Activated T-helper 1 cell treated with anti-CD3 and anti-CD28 coated beads, Interleukin-12 subunit alpha, Interleukin-12 subunit beta, Interleukin-2, Interleukin-4 antibody, amounts not matched to agents 30 ng/mL and 10 ng/mL and 1 ng/mL, durations not matched to agents 14 hours and 24 hours and 36 hours (primary cell): Measurements from ENCODE around the gene CYS1. TPM values are rescaled to one million over a fixed set of nuclear protein-coding genes. Genes with fewer than 3 reads are reported as not detected.

ENCODE experiments used
- DNase-seq: peaks from one replicate; pipeline ENCODE4 v3.0.0; 2021; ENCODE audit warnings: low spot score
- H3K27ac Mint-ChIP-seq: one replicate; pipeline ENCODE4 v1.8.0; 2021; ENCODE audit warnings: mild to moderate bottlenecking, mixed read lengths
- H3K27me3 Mint-ChIP-seq: one replicate; pipeline ENCODE4 v1.8.0; 2022; ENCODE audit warnings: mild to moderate bottlenecking, moderate library complexity, mixed read lengths; ENCODE audit not compliant: insufficient read depth
- H3K36me3 Mint-ChIP-seq: one replicate; pipeline ENCODE4 v1.8.0; 2021; ENCODE audit warnings: low read depth, mixed read lengths
- H3K4me1 Mint-ChIP-seq: one replicate; pipeline ENCODE4 v1.8.0; 2021; ENCODE audit warnings: low read depth, mixed read lengths
- H3K4me3 Mint-ChIP-seq: one replicate; pipeline ENCODE4 v1.8.0; 2021; ENCODE audit warnings: mild to moderate bottlenecking, moderate library complexity, mixed read lengths
- H3K9me3 Mint-ChIP-seq: one replicate; pipeline ENCODE4 v1.8.0; 2021; ENCODE audit warnings: mixed read lengths
- intact Hi-C: fragments of 100-400 bp; cut with micrococcal nuclease; formaldehyde crosslinking; loops from one replicate; pipeline ENCODE4 v1.15.1; 2024
- total RNA-seq: library from RNA; stranded (reverse); gene quantifications from 2 replicates; pipeline ENCODE4 v1.2.3, GENCODE V29; 2022

Gene CYS1
- total RNA-seq, 1 donor from 2014 or later: 0.70 TPM

DNA sequence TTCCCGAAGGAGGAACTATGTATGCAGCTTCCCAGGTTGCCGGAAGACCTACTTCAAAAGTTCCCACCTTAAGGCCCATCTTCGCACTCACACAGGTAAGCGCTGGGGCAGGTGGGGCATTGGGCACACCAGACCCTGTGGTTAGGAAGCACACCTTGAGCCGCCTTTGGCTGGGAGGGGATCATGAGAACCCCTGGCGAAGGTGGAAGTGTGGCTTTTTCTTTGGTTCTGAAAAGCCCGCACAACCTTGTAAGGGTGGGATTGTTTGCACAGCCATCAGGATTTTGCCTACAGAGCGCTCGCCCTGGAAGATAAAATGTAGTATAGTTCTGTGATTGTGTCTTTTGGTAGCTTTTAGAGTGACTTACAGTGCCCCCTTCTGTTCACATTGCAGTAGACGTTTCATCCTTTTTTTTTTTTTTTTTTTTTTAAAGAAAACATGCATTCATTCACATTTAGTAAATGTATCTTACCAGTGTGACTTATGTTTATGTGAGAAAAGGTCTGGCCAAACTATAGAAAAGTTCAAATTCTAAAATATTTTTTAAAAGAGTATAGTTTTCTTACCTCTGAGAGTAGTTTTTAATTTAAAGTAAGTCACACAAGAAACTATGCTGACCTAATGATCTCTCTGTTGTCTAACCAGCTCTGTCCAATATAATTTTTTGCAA, 31.6 kb downstream of the CYS1 start:
- peaks cover 23% of the 10 kb centered on the region for H3K36me3 Mint-ChIP-seq
- H3K9me3 Mint-ChIP-seq: no peaks in the 10 kb centered on the region
- no peak for DNase-seq
- no peak overlapping the region for H3K4me3 Mint-ChIP-seq
- peaks cover 6% of the 10 kb centered on the region for H3K4me1 Mint-ChIP-seq
- H3K27ac Mint-ChIP-seq: no peak overlapping the region
- no peaks in the 10 kb centered on the region for H3K27me3 Mint-ChIP-seq
- intact Hi-C loops: loop anchor here (1.0 to 10.0 kb wide), 7 partner anchors 64 to 906 kb away; partner anchors contain the start of genes ADAM17, ASAP2, CPSF3 and ITGB1BP1

DNA sequence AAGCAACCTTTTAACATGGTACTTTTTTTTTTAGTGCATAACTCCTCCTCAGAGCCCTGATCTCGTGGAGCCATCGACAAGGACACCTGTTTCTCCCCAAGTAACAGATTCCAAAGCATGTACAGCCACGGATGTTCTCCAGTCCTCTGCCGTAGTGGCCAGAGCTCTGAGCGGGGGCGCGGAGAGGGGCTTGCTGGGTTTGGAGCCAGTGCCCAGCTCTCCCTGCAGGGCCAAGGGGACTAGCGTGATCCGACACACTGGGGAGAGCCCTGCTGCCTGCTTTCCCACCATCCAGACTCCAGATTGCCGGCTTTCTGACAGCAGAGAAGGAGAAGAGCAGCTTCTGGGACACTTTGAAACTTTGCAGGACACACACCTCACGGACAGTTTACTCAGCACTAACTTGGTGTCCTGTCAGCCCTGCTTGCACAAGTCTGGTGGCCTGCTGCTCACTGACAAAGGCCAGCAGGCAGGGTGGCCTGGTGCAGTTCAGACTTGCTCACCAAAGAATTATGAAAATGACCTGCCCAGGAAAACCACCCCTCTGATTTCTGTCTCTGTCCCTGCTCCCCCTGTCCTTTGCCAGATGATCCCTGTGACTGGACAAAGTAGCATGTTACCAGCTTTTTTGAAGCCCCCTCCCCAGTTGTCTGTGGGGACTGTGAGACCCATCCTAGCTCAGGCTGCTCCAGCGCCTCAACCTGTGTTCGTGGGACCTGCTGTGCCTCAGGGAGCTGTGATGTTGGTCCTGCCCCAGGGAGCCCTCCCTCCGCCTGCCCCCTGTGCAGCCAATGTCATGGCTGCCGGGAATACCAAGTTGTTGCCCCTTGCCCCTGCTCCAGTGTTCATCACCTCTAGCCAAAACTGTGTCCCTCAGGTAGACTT, 32.4 kb downstream of the CYS1 start:
- intact Hi-C loops: loop anchor here (1.0 to 10.0 kb wide), 7 partner anchors 64 to 906 kb away; partner anchors contain the start of genes ADAM17, ASAP2, CPSF3 and ITGB1BP1
- no peak overlapping the region for H3K4me3 Mint-ChIP-seq
- H3K4me1 Mint-ChIP-seq: peaks cover 7% of the 10 kb centered on the region
- H3K36me3 Mint-ChIP-seq: peaks cover 18% of the 10 kb centered on the region
- H3K27ac Mint-ChIP-seq: no peak overlapping the region
- H3K27me3 Mint-ChIP-seq: no peaks in the 10 kb centered on the region
- H3K9me3 Mint-ChIP-seq: no peaks in the 10 kb centered on the region
- DNase-seq: no peak

DNA sequence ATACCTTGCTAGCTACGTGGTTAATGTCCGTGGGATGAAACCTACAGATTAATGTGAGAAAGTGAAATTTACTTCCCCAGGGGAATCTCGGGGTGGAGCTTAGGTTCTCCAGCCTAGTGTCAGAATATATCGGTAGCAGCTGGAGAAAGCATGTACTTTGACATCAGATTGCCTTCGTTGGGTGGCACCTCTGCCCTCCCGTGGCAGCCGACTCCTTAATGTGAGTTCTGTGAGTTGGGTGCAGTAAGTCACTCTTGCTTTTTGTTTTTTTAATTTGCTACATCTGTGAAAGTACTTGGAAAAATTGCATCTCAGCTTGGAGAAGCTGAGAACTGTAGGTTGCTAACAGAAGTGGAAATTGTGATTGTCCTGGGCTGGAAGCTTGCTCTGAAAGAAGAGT, 33.3 kb downstream of the CYS1 start:
- Mint-ChIP-seq H3K36me3 (peaks cover 12% of the 10 kb centered on the region), H3K4me1 (peaks cover 14% of the 10 kb centered on the region)

DNA sequence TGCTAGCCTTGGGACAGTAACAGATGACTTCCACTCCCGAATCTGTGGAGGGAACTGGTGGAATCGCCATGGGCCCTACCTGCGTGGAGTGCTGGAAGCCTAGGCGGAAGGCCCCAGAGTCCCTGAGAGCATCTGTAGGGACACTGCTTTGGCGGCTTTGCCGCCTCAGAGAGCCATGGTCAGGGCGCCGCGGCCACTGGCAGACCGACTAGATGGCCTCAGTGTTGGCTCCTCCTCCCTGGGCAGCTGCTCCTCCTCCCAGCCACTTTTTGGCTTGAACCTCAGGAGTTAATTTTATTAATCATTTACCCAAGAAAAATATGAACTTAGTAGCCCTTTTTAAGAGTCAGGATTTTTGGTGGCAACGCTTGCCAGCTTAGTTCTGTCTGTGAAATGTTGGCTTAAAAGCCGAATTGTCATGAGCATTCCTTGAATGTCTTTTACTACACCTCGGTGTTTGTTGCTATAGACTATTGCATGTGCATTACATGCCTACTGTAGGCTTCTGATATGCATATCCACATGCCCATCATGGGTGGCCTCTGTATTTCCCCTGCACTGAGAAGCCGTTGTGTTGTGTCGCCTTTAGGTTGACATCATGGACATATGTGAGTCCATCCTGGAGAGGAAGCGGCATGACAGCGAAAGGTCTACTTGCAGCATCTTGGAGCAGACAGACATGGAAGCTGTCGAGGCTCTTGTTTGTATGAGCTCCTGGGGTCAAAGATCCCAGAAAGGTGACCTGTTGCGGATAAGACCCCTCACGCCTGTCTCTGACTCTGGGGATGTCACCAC, 34.5 kb downstream of the CYS1 start:
- H3K27me3 Mint-ChIP-seq: peaks cover 12% of the 10 kb centered on the region
- H3K27ac Mint-ChIP-seq: no peak overlapping the region
- no peaks in the 10 kb centered on the region for H3K9me3 Mint-ChIP-seq
- peaks cover 11% of the 10 kb centered on the region for H3K36me3 Mint-ChIP-seq
- no peak for DNase-seq
- intact Hi-C loops: loop anchor here (5.0 to 10.0 kb wide), 3 partner anchors 491 to 841 kb away; partner anchors contain the start of genes ADAM17, ASAP2, CPSF3 and ITGB1BP1
- peak overlapping the region; percentile 46 for H3K4me3 Mint-ChIP-seq
- H3K4me1 Mint-ChIP-seq: peaks cover 14% of the 10 kb centered on the region

More for the DNA sequence above, 33.3 kb downstream of the CYS1 start:
- intact Hi-C loops: loop anchor here (5.0 to 10.0 kb wide), 3 partner anchors 492 to 842 kb away; partner anchors contain the start of genes ADAM17, ASAP2, CPSF3 and ITGB1BP1
- H3K4me3 Mint-ChIP-seq: no peak overlapping the region
- no peaks in the 10 kb centered on the region for H3K27me3 Mint-ChIP-seq
- no peak overlapping the region for H3K27ac Mint-ChIP-seq
- H3K9me3 Mint-ChIP-seq: no peaks in the 10 kb centered on the region
- DNase-seq: no peak

DNA sequence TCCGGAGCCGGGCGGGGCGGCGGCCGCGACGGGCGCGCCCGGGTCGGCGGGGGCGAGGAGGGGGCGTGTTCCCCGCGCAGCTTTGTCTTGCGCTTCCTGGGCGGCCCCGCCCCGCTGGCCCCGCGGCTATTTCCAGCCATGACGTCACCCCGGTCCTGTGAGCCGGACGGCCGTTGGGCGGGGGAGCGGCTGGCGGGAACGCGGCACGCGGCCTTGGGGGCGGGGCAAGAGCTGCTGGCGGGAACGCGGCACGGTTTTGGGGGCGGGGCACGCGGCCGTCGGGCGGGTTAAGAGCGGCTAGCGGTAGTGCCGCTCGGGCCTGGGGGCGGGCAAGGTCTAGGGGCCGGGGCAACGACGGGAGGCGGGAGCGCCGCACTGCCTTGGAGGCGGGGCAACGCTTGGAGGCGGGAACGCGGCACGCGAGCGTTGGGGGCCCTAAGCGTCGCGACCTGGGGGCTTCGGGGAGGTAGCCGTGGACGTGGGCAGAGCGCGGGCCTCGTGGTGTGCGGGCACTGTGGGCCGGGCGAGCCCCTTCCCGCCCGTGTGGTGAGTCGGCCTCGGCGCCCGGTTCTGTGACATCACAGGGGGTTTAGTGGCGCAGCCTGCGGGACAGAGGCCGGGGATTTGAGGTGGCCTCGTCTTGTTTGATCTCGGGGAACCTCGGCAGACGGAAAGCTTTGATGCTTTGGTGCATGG, 36.2 kb downstream of the CYS1 start:
- H3K4me3 Mint-ChIP-seq: peak overlapping the region; percentile 77
- H3K36me3 Mint-ChIP-seq: peaks cover 7% of the 10 kb centered on the region
- peak; percentile 86 for DNase-seq

DNA sequence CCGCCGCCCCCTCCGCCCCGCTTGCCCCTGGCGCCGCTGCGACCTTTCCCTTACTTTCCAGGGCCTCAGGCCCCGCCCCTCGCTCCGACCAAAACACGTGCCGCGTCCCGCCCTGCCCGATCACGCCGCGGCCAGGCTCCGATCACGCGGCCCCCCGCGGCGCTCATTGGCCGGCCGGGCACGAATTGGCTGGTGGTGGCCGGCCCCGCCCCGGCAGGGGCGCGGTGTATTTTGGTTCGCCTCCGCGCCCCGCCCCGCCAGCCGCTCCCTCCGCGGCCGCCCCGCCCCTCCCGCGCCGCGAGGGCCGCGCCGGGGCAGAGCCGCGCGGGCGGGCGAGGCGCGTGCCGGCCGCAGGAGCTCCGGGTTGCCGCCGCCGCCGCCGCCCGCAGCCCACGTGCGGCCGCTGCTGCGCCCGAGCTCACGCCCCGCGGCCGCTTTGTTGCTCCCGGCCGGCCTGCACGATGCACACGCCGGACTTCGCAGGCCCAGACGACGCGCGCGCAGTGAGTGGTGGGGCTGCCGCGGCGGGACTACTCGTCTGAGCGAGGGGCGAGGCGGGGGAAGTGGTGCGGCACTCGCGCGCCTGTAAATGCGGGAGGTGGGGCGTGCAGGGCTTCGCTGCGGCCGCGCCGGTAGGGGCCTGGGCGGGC, 36.8 kb downstream of the CYS1 start, which contains the start of gene KLF11:
KLF11 (plus strand) TSS at position 295 of the 650 bp plus-strand sequence; CDS start at position 462, 167 bp downstream.
- peaks cover 7% of the 10 kb centered on the region for H3K36me3 Mint-ChIP-seq
- H3K27ac Mint-ChIP-seq: peak within 1 kb of the TSS; percentile 87
- peak; percentile 81 for DNase-seq
- H3K4me1 Mint-ChIP-seq: peaks cover 14% of the 10 kb centered on the region
- peaks cover 22% of the 10 kb centered on the region for H3K27me3 Mint-ChIP-seq
- peak within 1 kb of the TSS; percentile 81 for H3K4me3 Mint-ChIP-seq
- intact Hi-C loops: loop anchor here (1.0 to 10.0 kb wide), 4 partner anchors 259 to 839 kb away; partner anchors contain the start of genes ADAM17, ASAP2, HPCAL1 and YWHAQ
- H3K9me3 Mint-ChIP-seq: no peaks in the 10 kb centered on the region

More for the DNA sequence above, 36.2 kb downstream of the CYS1 start:
- intact Hi-C loops: loop anchor here (1.0 to 10.0 kb wide), 8 partner anchors 78 to 839 kb away; partner anchors contain the start of genes ADAM17, ASAP2, GRHL1 and HPCAL1
- Mint-ChIP-seq H3K4me1 (peaks cover 14% of the 10 kb centered on the region), H3K27ac (peak overlapping the region; percentile 66), H3K27me3 (peaks cover 22% of the 10 kb centered on the region), H3K9me3 (no peaks in the 10 kb centered on the region)

DNA sequence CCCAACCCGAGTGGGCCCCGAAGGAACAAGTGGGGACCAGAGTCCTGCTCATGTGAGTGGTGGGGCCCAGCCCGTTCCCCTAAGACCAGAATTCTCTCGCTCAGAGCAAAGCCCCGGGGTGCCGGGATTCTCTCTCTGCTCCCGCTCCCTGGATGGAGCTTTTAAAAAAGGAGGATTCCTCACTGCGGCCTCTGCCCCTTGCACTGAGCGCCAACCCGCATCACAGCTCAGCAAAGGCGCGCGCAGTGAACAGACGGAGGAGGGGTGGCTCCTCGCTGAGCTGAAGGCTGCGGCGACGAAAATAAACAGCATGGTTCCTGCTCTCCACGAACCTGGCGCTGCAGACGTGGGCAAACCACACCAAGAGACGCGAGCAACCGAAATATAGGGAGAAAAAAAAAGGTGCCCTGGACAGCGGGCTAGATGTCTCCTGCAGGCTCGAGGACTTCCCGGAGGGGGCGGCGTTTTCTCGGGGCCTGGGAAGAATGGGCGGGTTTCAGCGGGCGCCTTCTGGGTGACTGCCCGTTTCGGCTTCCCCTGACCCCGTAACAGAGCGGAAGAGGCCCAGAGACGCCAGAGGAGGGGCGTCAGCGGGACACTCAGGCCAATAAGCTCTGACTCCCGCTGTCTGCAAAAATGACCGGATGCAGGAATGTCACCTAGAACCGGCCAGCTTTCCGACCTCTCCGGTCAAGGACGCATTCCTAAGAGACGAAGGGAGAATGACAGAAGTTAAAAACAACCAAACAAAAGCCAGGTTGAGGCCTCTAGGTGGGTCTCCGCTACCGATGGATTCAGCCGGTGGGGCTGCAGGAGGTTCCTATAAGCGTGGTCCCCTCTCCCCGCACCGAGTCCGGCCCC, 37.7 kb downstream of the CYS1 start:
- Mint-ChIP-seq H3K27me3 (peaks cover 22% of the 10 kb centered on the region), H3K9me3 (no peaks in the 10 kb centered on the region), H3K27ac (peak overlapping the region; percentile 87), H3K4me1 (peaks cover 14% of the 10 kb centered on the region), H3K4me3 (peak overlapping the region; percentile 81), H3K36me3 (peaks cover 7% of the 10 kb centered on the region)
- intact Hi-C loops: loop anchor here (1.0 to 10.0 kb wide), 4 partner anchors 260 to 838 kb away; partner anchors contain the start of genes ADAM17, ASAP2, HPCAL1 and YWHAQ
- no peak for DNase-seq

DNA sequence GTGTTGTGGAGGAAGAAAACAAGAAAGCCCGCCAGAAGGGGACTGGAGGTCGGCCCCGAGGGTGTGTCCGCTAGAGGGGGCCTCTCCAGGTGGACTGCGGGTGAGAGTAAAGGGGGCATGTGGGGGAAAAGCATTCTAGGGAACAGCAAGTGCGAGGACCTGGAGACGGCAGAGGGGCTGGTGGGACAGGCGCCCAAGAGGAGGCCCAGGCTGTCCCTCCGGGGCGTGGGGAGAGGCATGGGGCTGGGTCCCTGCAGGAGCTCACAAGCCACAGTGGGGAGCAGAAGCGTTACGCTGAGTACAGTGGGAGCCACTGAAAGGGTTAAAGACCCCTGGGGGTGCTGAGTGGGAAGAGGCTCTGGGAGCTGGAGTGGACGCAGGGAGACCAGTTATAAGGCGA, 38.5 kb downstream of the CYS1 start:
- Mint-ChIP-seq H3K36me3 (peaks cover 3% of the 10 kb centered on the region), H3K27me3 (peaks cover 22% of the 10 kb centered on the region), H3K9me3 (no peaks in the 10 kb centered on the region), H3K27ac (no peak overlapping the region), H3K4me3 (peak overlapping the region; percentile 37), H3K4me1 (peaks cover 8% of the 10 kb centered on the region)
- intact Hi-C loops: loop anchor here (2.0 to 10.0 kb wide), 3 partner anchors 411 to 837 kb away; partner anchors contain the start of genes ADAM17, ASAP2 and YWHAQ
- no peak for DNase-seq

DNA sequence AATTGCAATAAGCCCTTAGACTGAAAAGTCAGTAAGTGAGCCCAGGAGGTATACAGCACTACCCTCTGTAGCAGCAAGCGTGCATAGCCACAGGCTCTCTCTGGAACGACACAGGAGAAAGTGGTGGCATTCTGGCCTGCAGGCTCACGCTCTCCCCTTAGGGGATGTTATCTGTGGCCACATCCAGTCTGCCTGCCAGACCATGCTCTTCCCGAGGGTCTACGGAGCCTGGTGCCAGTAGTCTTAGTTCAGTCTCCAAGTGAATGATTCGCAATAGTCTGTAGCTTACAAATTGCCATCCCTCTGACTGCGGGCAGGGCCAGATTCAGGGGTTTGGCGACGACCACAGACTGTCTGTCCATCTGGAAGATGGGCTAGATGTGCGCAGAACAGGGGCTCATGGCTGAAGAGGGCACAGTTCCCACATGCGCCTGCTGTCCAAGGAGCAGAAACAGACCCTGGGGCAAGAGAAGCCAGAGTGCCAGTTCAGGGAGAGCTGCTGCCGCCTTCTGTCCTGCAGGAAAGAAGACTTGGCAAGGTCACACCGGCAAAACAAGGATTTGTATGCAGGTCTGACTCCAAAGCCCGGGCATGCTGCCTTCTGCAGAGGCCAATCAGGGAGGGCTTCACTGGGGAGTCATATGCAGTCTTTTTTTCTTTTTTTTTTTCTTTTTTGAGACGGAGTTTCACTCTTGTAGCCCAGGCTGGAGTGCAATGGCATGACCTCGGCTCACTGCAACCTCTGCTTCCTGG, 40.4 kb downstream of the CYS1 start:
- Mint-ChIP-seq H3K9me3 (no peaks in the 10 kb centered on the region), H3K4me1 (peaks cover 18% of the 10 kb centered on the region)
- intact Hi-C loops: loop anchor here (10.0 kb wide), 2 partner anchors 485 to 835 kb away; partner anchors contain the start of genes ADAM17 and ASAP2

DNA sequence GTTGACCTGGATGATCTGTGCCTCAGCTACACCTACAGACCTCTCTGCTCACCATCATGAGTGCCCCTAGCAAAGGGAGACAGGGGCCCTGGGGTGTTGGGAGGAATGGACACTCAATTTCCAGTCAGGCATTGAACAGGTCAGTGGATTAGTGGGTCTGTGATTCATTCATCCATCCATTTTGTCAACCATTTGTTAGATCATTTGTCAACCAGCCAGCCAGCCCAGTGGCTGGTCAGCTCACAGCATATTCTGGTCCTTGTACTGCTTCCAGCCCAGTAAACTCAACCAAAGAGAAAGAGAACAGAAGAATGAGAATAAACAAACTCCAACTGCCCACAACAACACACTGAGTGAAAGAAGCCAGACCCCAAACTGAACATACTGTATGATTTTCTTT, 41.5 kb downstream of the CYS1 start:
- no peak for DNase-seq

More for the DNA sequence above, 40.4 kb downstream of the CYS1 start:
- H3K4me3 Mint-ChIP-seq: no peak overlapping the region
- no peak overlapping the region for H3K27ac Mint-ChIP-seq
- DNase-seq: no peak
- H3K27me3 Mint-ChIP-seq: peaks cover 26% of the 10 kb centered on the region
- no peaks in the 10 kb centered on the region for H3K36me3 Mint-ChIP-seq

More for the DNA sequence above, 41.5 kb downstream of the CYS1 start:
- no peak overlapping the region for H3K27ac Mint-ChIP-seq
- no peak overlapping the region for H3K4me3 Mint-ChIP-seq
- H3K36me3 Mint-ChIP-seq: no peaks in the 10 kb centered on the region
- intact Hi-C loops: no loop called here
- peaks cover 28% of the 10 kb centered on the region for H3K27me3 Mint-ChIP-seq
- peaks cover 21% of the 10 kb centered on the region for H3K4me1 Mint-ChIP-seq
- H3K9me3 Mint-ChIP-seq: no peaks in the 10 kb centered on the region
